HG03469 (cell line): ENCODE data around the gene ZNF541.

ENCODE experiments used
- ATAC-seq: cut with Tn5 transposase; IDR thresholded peaks from one replicate; pipeline ENCODE4 v1.9.1; 2021; ENCODE audit warnings: mild to moderate bottlenecking, moderate library complexity, moderate number of reproducible peaks; ENCODE audit not compliant: unreplicated experiment

Gene ZNF541

DNA sequence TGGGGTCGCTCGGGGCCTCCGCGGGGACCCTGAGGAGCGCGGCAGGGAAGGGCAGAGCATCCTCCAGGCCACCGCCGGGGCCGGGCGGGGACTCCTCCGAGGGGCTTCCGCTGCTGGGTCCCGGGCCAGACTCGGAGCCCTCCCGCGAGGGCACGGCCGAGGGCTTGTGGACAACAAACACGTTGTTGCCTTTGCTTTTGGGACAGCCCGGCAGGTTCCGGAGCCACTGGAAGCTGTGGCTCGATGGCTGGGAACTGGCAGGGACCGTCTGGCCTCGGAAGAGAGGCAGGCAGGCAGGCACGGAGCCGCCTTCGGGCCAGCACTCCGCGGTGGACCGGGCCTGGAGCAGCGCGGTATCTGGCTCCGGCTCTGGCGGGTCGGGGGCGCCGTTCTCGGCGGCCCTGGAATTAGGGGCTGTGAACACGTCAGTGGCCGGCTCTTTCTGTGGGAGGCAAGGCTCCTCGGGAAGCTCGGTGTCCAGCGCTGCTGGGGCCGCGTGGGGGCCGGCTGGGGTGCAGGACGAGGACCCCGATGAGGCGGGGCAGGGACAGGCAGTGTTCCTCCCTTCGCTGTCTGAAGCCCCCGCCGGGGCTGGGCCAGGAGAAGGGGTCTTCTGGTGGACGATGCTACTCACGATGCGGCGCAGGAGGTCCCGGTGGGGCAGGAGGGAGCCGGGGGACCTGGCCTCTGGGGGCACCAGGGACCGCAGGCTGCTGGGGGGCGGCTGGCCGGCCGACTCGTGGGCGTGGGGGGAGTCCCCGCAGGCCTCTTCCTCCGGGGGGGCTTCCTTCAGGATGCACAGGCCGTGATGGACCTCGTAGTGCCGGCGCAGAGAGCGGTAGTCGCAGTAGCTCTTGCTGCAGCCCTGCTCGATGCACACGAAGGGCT, 27.6 kb downstream of the ZNF541 start:
- no peak for ATAC-seq

DNA sequence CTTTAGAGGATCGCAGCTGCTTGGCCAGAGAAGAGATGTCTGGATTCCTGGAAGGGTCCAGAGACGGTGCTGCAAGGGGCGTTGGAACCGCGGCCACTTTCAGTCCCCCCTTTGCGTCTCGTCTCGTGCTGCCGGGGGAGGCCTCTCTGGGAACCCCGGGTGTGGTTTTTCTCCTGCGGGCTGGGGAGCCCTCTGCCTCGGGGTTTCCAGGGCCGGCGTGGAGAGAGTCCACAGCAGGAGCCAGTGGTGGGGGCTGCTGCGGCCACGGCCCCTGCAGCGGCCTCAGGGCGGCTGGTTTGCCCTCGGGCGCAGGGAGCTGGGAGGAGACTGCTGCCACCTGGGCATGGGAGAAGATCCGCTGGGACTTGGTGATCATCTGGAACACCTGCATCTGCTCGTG, 28.5 kb downstream of the ZNF541 start:
- ATAC-seq = no peak

DNA sequence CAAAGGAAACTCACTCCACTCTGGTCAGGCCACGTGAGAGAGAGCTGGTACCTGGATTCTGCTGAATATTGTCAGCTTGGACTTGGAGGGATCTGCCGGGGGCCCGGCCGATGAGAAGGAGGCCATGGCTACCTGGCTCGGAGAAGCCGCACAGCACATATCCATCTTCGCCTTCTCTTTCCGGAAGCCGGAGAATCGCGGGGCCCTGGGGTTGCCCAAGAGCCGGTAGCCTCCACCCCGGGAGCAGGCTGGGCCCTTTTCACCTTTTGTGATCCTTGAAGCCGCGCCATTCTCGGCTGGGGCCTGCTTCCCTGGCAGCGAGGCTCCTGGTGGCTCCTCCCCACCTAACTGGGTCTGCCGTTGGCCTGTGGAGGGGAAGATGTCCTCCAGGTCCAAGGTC, 28.9 kb downstream of the ZNF541 start:
- no peak for ATAC-seq

DNA sequence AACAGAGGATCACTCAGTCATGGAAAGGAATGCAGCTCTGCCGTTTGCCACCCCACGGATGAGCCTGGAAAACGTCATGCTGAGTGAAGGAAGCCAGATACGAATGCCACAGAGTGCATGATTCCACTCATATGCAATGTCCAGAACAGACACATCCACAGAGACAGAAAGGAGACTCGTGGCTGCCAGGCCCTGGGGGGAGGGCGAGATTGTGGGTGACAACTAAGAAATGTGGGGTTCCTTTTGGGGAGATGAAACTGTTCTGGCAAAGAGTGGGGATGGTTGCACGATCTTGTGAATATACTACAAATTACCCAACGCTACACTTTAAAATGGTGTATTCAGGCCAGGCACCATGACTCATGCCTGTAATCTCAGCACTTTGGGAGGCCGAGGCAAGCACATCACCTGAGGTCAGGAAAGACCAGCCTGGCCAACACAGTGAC, 30.9 kb downstream of the ZNF541 start:
- no peak for ATAC-seq

DNA sequence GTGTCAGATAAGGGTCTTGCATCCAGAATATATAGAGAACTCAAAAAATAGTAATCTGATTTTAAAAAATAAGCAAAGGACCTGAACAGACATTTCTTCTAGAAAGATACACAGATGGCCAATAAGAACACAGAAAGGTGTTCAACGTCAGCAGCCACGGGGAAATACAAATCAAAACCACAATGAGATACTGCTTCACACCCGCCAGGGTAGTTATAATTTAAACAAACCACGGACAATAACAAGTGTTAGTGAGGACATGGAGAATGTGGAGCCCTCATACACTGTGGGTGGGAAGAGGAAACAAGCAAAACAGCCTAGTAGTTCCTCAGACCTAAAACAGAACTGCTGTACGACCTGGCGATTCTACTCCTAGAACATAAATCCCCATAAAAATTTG, 31.4 kb downstream of the ZNF541 start:
- no peak for ATAC-seq

DNA sequence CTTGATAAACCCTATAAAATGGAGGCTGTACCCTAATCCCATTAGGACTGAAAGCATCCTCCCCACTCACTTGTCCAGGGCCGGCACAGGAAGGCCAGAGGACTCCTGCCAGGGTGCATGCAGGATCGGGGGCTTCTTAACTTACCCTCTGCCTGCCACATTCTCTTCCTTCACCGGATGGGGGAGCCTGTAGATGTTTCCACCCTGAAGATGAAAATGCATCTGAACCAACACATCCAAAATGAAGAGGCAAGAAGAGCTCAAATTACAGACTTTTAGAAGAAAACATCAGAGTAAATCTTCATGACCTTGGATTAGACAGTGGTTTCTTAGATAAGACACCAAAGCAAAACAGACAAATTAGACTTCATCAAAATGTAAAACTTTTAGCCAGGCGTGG, 32.2 kb downstream of the ZNF541 start:
- ATAC-seq = no peak

DNA sequence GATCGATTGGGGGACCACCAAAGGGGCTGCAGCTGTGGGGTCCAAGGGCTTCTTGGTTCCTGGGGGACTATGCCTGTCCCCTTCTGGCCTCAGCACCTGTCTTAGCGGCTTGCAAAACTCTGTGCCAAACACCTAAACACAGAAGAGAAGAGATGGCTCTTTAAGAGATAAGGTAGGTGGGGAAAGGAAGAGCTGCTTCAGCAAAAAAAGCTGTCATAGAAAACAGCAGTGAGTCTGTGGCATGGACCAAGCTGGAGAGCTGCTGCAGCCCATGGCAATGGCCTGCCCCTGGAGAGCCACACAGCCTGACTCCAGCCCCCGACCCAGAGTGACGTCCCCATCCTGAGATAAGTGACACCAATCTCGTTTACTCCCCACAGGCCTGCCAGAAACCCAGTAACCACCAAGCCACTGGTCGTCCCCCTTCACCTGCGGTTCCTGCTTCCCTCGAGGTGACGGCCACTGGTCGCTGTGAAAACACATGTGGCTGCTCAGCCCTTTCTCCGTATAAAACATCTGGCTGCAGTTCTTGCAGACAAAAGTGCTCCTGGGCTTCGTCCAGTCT, 33.1 kb downstream of the ZNF541 start:
- no peak for ATAC-seq

DNA sequence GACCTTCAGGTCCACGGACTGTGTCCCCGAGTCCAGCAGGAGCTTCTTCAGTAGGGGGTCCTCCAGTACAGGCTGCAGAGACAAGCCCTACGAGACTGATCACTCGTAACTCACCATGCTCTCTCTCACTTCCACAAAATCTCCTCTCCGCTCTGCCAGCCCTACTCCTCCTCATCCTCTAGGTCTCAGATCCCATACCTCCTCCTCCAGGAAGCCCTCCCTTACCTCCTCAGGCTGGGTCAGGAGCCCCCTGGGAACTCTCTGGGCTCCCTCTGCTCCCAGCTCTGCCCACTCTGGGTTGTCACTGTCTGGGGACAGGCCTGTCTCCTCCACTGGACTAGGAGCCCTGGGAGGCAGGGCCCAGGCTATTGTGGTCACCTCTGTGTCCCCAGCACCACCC, 34.1 kb downstream of the ZNF541 start:
- no peak for ATAC-seq

DNA sequence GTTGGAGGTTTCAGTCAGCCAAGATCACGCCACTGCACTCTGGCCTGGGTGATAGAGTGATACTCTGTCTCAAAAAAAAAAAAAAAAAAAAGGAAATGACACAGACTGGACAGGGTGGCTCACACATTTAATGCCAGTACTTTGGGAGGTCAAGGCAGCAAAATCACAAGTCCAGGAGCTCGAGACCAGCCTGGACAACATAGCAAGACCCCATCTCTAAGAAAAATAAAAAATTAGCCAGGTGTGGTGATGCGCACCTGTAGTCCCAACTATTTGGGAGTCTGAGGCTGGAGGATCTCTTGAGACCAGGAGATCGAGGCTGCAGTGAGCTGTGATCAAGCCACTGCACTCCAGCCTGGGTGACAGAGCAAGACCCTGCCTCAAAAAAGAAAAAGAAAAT, 35.5 kb downstream of the ZNF541 start:
- ATAC-seq = no peak

DNA sequence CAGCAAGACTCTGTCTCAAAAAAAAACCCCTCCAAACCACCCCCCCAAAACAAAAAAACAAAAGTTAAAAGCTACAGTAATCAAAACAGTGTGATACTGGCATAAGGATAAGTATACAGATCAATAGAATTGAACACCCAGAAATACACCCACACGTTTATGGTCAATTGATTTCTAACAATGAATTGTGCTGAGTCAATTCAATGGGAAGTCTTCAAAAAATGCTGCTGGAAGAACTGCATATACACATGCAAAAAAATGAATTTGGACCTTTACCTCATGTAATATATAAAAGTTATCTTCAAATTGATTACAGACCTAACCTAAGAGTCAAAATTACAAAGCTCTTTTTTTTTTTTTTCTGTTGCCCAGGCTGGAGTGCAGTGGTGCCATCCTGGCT, 38.3 kb downstream of the ZNF541 start:
- ATAC-seq = no peak

DNA sequence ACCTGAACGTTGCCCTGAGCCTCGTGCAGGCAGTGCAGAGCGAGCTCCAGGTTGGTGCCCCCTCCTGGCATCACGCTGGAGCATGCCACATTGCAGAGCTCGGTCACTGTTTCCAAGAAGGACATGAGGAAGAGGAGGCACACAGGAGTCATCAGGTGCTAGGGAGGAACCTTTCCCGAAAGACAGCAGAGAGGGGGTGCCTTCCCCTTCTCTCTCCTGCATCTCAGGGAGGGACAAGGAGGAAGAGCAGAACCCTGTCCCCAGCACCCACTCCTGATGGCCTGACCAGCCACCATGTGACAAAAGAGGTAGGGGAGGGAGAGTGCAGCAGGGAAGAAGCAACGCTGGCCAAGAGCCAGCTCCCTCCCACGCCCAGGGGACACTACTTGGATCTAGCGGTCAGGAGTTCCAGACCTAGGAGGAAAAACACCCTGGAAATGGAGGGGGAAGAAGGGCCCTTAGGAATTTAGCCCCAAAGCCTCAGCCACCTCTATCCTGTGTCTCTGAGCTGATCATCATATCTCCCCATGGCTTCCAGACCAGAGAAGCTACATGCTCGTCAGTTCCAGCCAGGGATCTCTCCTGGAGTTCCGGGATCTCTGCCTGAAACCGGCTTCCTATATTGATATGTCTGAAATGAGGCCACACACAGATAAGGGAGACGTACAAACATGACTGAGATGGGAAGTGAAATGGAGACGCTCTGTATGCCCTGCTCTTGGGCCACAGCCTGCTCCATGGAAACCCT, 41.1 kb downstream of the ZNF541 start:
- no peak for ATAC-seq

DNA sequence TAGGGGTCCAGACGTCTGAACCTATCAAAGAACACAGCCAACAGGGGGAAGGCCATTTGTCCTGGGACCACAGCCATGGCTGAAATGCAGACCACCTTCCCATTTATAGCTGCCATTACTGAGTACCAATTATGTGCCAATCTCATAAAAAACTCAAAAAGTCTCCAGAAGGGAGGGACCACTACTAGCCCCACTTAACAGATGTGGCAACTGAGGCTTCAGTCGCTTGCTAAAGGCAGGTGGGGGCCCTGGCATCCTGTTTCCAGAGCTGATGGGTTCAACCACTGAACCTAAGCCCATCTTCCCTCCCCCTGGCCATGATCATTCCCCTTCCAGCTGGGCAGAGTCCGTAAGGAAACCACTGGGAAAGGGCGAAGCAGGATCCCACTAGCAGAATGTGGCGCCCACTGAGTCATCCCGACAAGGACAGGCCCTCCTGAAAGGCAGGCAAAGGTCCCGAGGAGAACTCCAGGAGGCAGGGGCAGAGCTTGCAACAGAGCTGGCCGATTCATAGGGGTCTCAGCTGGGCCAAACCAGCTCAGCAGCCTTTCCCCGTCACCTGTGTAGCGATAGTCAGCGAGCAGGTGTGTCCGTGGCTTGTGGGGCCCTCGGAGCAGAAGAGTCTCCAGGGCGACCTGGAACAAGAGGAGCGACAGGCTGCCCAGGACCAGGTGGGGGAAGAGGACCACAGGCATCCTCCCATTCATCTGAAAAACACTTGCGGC, 43.8 kb downstream of the ZNF541 start:
- no peak for ATAC-seq

DNA sequence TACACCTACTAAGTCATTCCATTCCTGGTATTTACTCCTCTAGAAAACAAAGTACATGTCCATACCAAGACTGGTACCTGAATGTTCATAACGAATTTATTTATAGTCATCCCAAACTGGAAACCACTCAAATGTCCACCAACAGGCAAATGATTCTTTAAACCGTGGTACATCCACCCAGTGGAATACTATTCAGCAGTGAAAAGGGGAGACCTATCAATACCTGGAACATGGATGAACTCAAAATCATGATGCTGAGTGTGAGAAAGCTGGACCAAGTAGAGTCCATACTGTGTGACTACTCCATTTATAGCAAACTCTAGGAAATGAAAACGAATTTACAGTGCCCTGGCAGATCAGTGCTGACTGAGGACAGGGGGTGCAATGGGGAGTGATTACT, 46.1 kb downstream of the ZNF541 start:
- no peak for ATAC-seq

DNA sequence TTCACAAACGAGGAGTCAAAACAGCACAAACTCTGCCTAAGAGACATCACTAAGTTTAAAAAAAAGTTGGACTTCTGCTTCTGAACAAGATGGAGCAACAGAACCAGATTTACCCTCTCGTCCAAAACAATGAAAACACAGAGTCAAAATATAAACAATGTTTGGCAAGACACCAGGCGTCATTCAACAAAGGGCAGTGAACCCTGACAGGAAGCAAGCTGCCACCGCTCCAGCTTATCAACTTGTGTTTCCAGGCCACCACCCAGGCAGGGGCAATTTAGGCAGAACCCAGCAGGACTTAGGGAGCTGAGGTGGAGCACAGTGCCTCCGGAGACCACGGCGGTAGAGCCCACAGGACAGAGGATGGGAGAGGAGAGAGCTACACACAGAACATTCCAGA, 49.5 kb downstream of the ZNF541 start:
- ATAC-seq = no peak
